ENCODE measurements around the gene GRIFIN.

- TF ChIP-seq POLR2A (IDR thresholded peaks at IDR 0.05; ENCODE audit: low read depth, low read length) (no peak), POLR2AphosphoS5 (IDR thresholded peaks at IDR 0.05; ENCODE audit: low read depth, low read length) (no peak), TAF1 (IDR thresholded peaks at IDR 0.05; ENCODE audit: borderline replicate concordance, low read depth, low read length) (no peak)
Observed at GRCh38 chr7:2433713-2434550, 42.3 kb downstream of the GRIFIN start.
